Lower lobe of right lung (tissue), 2 donors: ENCODE measurements around the gene PPIF. TPM values are rescaled to one million over a fixed set of nuclear protein-coding genes. Genes with fewer than 3 reads are reported as not detected.

Experiments
- ATAC-seq, 2 donors: fragments of 200-7000 bp; cut with Tn5 transposase; one replicate each; pipeline ENCODE4 v1.9.1; 2020 to 2022; ENCODE audit warnings: mild to moderate bottlenecking in 2 of 2, moderate library complexity in 2 of 2
- DNase-seq: peaks from one replicate; pipeline ENCODE4 v3.0.0-alpha.2; 2020
- H3K27ac ChIP-seq: fragments of 200-600 bp; one replicate; pipeline ENCODE4 v1.8.0; 2022
- H3K27me3 ChIP-seq: fragments of 200-600 bp; one replicate; pipeline ENCODE4 v1.8.0; 2022; ENCODE audit warnings: low read depth
- H3K36me3 ChIP-seq: fragments of 200-600 bp; one replicate; pipeline ENCODE4 v1.8.0; 2022; ENCODE audit warnings: mild to moderate bottlenecking
- H3K4me1 ChIP-seq: fragments of 200-600 bp; one replicate; pipeline ENCODE4 v1.8.0; 2022
- H3K4me3 ChIP-seq: fragments of 200-600 bp; one replicate; pipeline ENCODE4 v1.8.0; 2022; ENCODE audit warnings: mild to moderate bottlenecking
- H3K9me3 ChIP-seq: fragments of 200-600 bp; one replicate; pipeline ENCODE4 v1.8.0; 2022
- CTCF ChIP-seq: fragments of 200-600 bp; IDR thresholded peaks from one replicate; pipeline ENCODE4 v1.8.0; 2022; ENCODE audit warnings: antibody characterized with exemption, mild to moderate bottlenecking
- intact Hi-C: fragments of 100-400 bp; cut with DNase I; formaldehyde crosslinking; loops from one replicate; pipeline ENCODE4 v1.11.0; 2022
- total RNA-seq: library from RNA; stranded (reverse); fragmentation: NEBNext Ultra II Directional; extraction: Animal tissue kit (Norgen Biotek cat#: 25700); gene quantifications from one replicate; pipeline ENCODE4 v1.2.1, GENCODE V29; 2021
- donor health status: DM: no; HTN: yes; CAD: no; lungs with severe emphysema.

The PPIF gene
- total RNA-seq, 1 donor from 2014 or later = 28.5 TPM

- no peaks in the 10 kb centered on the region for H3K27me3 ChIP-seq
- DNase-seq (no peak), ATAC-seq (no peak)
- peaks cover 100% of the 10 kb centered on the region for H3K36me3 ChIP-seq
- H3K9me3 ChIP-seq = no peaks in the 10 kb centered on the region
- no peak overlapping the region for H3K4me3 ChIP-seq
- no peak overlapping the region for H3K27ac ChIP-seq
- intact Hi-C loops = no loop called here
- H3K4me1 ChIP-seq = peaks cover 9% of the 10 kb centered on the region
- no peak for TF ChIP-seq CTCF
Observed at GRCh38 chr10:79301754-79302530, 45.3 kb upstream of the PPIF start.

- intact Hi-C loops = no loop called here
- Histone ChIP-seq H3K9me3 (no peaks in the 10 kb centered on the region), H3K27me3 (no peaks in the 10 kb centered on the region), H3K27ac (no peak overlapping the region), H3K36me3 (peaks cover 100% of the 10 kb centered on the region), H3K4me1 (peaks cover 3% of the 10 kb centered on the region), H3K4me3 (no peak overlapping the region)
- TF ChIP-seq CTCF = no peak
- DNase-seq (no peak), ATAC-seq (no peak)
Observed at GRCh38 chr10:79303631-79304478, 43.4 kb upstream of the PPIF start.

DNA sequence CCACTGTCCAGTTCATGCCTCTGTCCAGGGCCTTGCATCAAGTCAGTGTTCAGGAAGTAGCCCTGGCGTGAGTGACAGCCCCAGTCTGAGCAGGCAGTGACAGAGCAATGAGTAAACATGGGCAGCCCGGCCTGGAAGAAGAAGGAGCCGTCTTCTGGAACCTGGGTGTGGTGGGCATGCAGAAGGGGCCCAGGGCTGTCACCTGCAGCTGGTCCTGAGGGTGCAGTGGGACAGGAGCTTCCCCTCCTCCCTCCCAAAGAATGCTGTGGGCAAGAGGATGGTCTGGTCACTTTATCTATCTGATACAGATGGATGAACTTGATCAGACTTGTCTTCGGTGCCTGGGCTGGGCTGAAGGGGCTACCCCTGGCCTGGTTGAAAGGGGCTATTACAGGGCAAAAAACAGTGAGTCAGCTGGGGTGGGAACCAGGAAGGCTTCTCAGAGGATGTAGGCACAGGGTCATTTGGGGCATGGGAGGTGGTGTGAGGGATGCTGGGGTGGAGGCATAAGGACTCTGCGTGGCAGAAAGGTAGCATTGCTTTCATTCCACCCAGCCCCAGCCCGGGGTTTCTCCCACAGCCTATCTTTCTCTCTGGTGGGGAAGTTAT lies 42.7 kb upstream of the PPIF start:
- DNase-seq (no peak), ATAC-seq (no peak)
- no peak for TF ChIP-seq CTCF
- Histone ChIP-seq H3K27me3 (no peaks in the 10 kb centered on the region), H3K4me1 (no peaks in the 10 kb centered on the region), H3K27ac (no peak overlapping the region), H3K36me3 (peaks cover 100% of the 10 kb centered on the region), H3K9me3 (no peaks in the 10 kb centered on the region), H3K4me3 (no peak overlapping the region)
- intact Hi-C loops = no loop called here

GRCh38 chr10:79305515-79305914 lies 41.8 kb upstream of the PPIF start:
- H3K4me3 ChIP-seq = no peak overlapping the region
- intact Hi-C loops = no loop called here
- no peaks in the 10 kb centered on the region for H3K27me3 ChIP-seq
- no peaks in the 10 kb centered on the region for H3K4me1 ChIP-seq
- ATAC-seq (no peak), DNase-seq (no peak)
- TF ChIP-seq CTCF = no peak
- no peaks in the 10 kb centered on the region for H3K9me3 ChIP-seq
- H3K27ac ChIP-seq = no peak overlapping the region
- peaks cover 100% of the 10 kb centered on the region for H3K36me3 ChIP-seq

- H3K27ac ChIP-seq = no peak overlapping the region
- no peak for ATAC-seq
- H3K4me3 ChIP-seq = no peak overlapping the region
- no peak for TF ChIP-seq CTCF
- no peaks in the 10 kb centered on the region for H3K27me3 ChIP-seq
- peaks cover 100% of the 10 kb centered on the region for H3K36me3 ChIP-seq
- no peaks in the 10 kb centered on the region for H3K4me1 ChIP-seq
- DNase-seq = peak; percentile 44
- intact Hi-C loops = no loop called here
- H3K9me3 ChIP-seq = no peaks in the 10 kb centered on the region
Observed at GRCh38 chr10:79305988-79306387, 41.3 kb upstream of the PPIF start.
